Ascending aorta (tissue), 2 donors: Measurements from ENCODE around the gene LRRC28. TPM values are rescaled to one million over a fixed set of nuclear protein-coding genes. Genes with fewer than 3 reads are reported as not detected.
A peak's percentile ranks its signal among the peaks of the same experiment; 100 is the strongest.
"Not testable (repeated sequence)": the region's sequence is repeated elsewhere in the genome, so short reads cannot be mapped to it uniquely, and the experiment has no call there.

Source experiments
- DNase-seq, 2 donors: peaks; one replicate each; pipeline ENCODE4 v3.0.0-alpha.2; 2019; ENCODE audit warnings: low spot score in 2 of 2
- H3K27ac ChIP-seq, 2 donors: fragments of 200-600 bp; sonication (generic); one replicate each; pipeline ENCODE4 v1.5.1; 2016 to 2017; ENCODE audit warnings: mild to moderate bottlenecking in 1 of 2
- H3K27me3 ChIP-seq: fragments of 200-600 bp; sonication (generic); one replicate; pipeline ENCODE4 v1.5.1; 2017
- H3K36me3 ChIP-seq, 2 donors: fragments of 200-600 bp; sonication (generic); one replicate each; pipeline ENCODE4 v1.5.1; 2016
- H3K4me1 ChIP-seq, 2 donors: fragments of 200-600 bp; sonication (generic); one replicate each; pipeline ENCODE4 v1.5.1; 2016 to 2017; ENCODE audit warnings: mild to moderate bottlenecking in 1 of 2
- H3K4me3 ChIP-seq, 2 donors: fragments of 200-600 bp; sonication (generic); one replicate each; pipeline ENCODE4 v1.5.1; 2016 to 2017; ENCODE audit warnings: mild to moderate bottlenecking in 1 of 2
- H3K9me3 ChIP-seq, 2 donors: fragments of 200-600 bp; sonication (generic); one replicate each; pipeline ENCODE4 v1.5.1; 2016
- CTCF ChIP-seq, 3 experiments: fragments of 200-600 bp in 2 of 3; fragments of 450-650 bp in 1 of 3; sonication (generic) in 2 of 3; IDR thresholded peaks; one replicate each; pipeline ENCODE4 v1.5.1; 2016 to 2019; ENCODE audit warnings: antibody characterized with exemption in 3 of 3, mild to moderate bottlenecking in 1 of 3, moderate library complexity in 1 of 3
- intact Hi-C: fragments of 100-400 bp; cut with DNase I; formaldehyde crosslinking; loops from one replicate; pipeline ENCODE4 v1.15.1; 2023
- total RNA-seq: library from RNA; depleted of rRNA; stranded (reverse); fragments of >200 nt; gene quantifications from one replicate; pipeline ENCODE4 v1.1.0, GENCODE V29; 2016

LRRC28 gene
- total RNA-seq, 1 donor from 2014 or later = 24.2 TPM

- H3K9me3 ChIP-seq = peaks cover 0 to 21% of the 10 kb centered on the region in 2 donors
- TF ChIP-seq CTCF (IDR thresholded peaks at IDR 0.05) = no peak
- no peaks in the 10 kb centered on the region for H3K36me3 ChIP-seq
- intact Hi-C loops = no loop called here
- no peak overlapping the region for H3K4me3 ChIP-seq
- H3K27ac ChIP-seq = no peak overlapping the region
- no peaks in the 10 kb centered on the region for H3K4me1 ChIP-seq
- H3K27me3 ChIP-seq = no peaks in the 10 kb centered on the region
- no peak for DNase-seq
These were observed 142.4 kb downstream of the LRRC28 start for GRCh38 chr15:99393641-99394040.

DNA sequence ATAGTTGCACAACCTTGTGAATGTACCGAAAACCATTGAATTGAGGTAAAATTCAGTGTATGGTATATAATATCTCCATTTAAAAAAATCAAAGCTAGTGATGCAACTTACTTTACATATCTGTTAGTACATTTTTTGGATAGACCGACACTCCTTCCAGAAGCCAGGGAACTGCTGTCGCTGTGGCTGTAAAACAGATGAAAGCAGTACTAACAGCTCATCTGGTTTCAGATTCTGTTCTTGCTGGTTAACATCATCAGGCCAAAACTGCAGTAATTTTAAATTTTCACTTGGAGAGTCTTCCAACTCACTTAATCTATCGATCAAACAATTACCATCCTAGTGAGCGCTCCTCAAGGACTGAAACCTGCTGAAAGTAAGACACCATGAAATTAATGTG lies 145.1 kb downstream of the LRRC28 start:
- H3K36me3 ChIP-seq = no peaks in the 10 kb centered on the region
- no peak overlapping the region for H3K27ac ChIP-seq
- DNase-seq = no peak
- peaks cover 0 to 17% of the 10 kb centered on the region in 2 donors for H3K9me3 ChIP-seq
- no peaks in the 10 kb centered on the region for H3K27me3 ChIP-seq
- H3K4me1 ChIP-seq = no peaks in the 10 kb centered on the region
- intact Hi-C loops = no loop called here
- H3K4me3 ChIP-seq = no peak overlapping the region
- TF ChIP-seq CTCF (IDR thresholded peaks at IDR 0.05) = no peak

DNA sequence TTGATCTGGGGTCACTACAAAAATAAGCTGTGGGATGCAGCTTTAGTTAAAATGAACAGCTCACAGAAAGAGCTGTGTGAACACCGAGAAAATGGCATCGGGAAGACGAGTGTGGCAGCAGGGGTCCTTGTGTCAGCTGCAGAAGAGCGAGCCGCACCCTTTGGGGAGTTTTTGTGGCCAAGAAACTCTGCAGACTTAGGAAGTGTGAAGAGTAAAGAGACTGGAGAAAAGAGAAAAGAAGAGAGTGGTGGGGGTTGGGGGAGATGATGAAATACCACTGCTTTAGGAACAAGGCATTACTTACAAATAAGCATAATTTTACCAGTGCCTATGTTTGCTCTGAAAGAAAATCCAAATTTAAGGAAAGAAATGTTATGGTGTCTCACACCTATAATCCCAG lies 147.8 kb downstream of the LRRC28 start:
- intact Hi-C loops = no loop called here
- no peak for TF ChIP-seq CTCF (IDR thresholded peaks at IDR 0.05)
- no peaks in the 10 kb centered on the region for H3K36me3 ChIP-seq
- H3K4me3 ChIP-seq = no peak overlapping the region
- H3K27ac ChIP-seq = no peak overlapping the region
- no peaks in the 10 kb centered on the region for H3K4me1 ChIP-seq
- no peaks in the 10 kb centered on the region for H3K9me3 ChIP-seq
- no peak for DNase-seq
- H3K27me3 ChIP-seq = no peaks in the 10 kb centered on the region

DNA sequence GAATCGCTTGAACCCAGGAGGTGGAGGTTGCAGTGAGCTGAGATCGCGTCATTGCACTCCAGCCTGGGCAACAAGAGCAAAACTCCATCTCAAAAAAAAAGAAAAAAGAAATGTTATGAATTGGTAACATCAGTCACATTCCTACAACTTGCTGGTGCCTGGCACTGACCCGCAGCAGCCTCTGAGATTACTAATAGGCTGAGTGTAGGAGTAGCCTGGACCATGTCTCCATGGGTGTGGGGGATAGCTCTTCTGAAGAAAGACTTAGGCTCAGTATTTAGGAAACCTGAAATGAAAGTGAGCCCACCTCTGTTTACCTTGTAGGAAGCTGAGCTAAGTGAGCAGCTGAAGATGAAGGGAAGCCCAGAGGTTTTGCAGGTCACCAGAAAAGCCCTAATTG lies 148.3 kb downstream of the LRRC28 start:
- no peak for TF ChIP-seq CTCF (IDR thresholded peaks at IDR 0.05)
- Histone ChIP-seq H3K4me3 (no peak overlapping the region), H3K27me3 (no peaks in the 10 kb centered on the region), H3K27ac (no peak overlapping the region), H3K36me3 (no peaks in the 10 kb centered on the region), H3K9me3 (no peaks in the 10 kb centered on the region), H3K4me1 (no peaks in the 10 kb centered on the region)
- no peak for DNase-seq
- intact Hi-C loops = loop anchor here (10.0 kb wide), 1 partner anchor 305 kb away; no protein-coding TSS in a partner anchor

GRCh38 chr15:99401216-99401615 lies 149.9 kb downstream of the LRRC28 start:
- H3K27me3 ChIP-seq, DNase-seq, H3K9me3 ChIP-seq, H3K36me3 ChIP-seq, H3K4me1 ChIP-seq, H3K4me3 ChIP-seq: not testable (repeated sequence)
- peak overlapping the region in 1 of 2 donors; percentile 71 for H3K27ac ChIP-seq
- intact Hi-C loops = loop anchor here (10.0 kb wide), 1 partner anchor 304 kb away; no protein-coding TSS in a partner anchor

- no peaks in the 10 kb centered on the region for H3K9me3 ChIP-seq
- peak overlapping the region in 1 of 2 donors; percentile 33 for H3K4me3 ChIP-seq
- peak overlapping the region; percentile 68 to 71 for H3K27ac ChIP-seq
- H3K27me3 ChIP-seq = no peaks in the 10 kb centered on the region
- no peaks in the 10 kb centered on the region for H3K36me3 ChIP-seq
- H3K4me1 ChIP-seq = no peaks in the 10 kb centered on the region
- no peak for DNase-seq
- TF ChIP-seq CTCF (IDR thresholded peaks at IDR 0.05) = no peak
- intact Hi-C loops = loop anchor here (10.0 kb wide), 1 partner anchor 303 kb away; no protein-coding TSS in a partner anchor
These were observed 150.9 kb downstream of the LRRC28 start for GRCh38 chr15:99402014-99402729.
